GM12878 (cell line): ENCODE data around the gene TNP2. TPM values are rescaled to one million over a fixed set of nuclear protein-coding genes. Genes with fewer than 3 reads are reported as not detected.
A peak's percentile ranks its signal among the peaks of the same experiment; 100 is the strongest.

Experiments
- BHLHE40 ChIP-seq, 2 experiments: fragments of 450-650 bp in 1 of 2; IDR thresholded peaks; 2 replicates each; pipeline ENCODE4 v1.6.1; 2011 to 2017; ENCODE audit warnings: low read depth in 2 of 2, borderline replicate concordance in 1 of 2, improper control_type of control experiment in 1 of 2, low read length in 1 of 2, mild to moderate bottlenecking in 1 of 2
- CHD4 ChIP-seq: fragments of 200-600 bp; sonication (generic); IDR thresholded peaks from 2 replicates; pipeline ENCODE4 v1.6.1; 2016; ENCODE audit warnings: mild to moderate bottlenecking
- CREM ChIP-seq: IDR thresholded peaks from 2 replicates; pipeline ENCODE4 v1.6.1; 2014; ENCODE audit warnings: antibody characterized with exemption, low read depth
- DPF2 ChIP-seq: fragments of 450-650 bp; IDR thresholded peaks from 2 replicates; pipeline ENCODE4 v1.6.1; 2017; ENCODE audit warnings: mild to moderate bottlenecking
- E2F4 ChIP-seq: IDR thresholded peaks from 2 replicates; pipeline ENCODE4 v1.6.1; 2012; ENCODE audit warnings: low read depth, low read length, improper control_type of control experiment
- EP300 ChIP-seq, 2 experiments: fragments of 150-350 bp in 1 of 2; IDR thresholded peaks; 2 replicates each; pipeline ENCODE4 v1.6.1; 2011 to 2012; ENCODE audit warnings: low read depth in 2 of 2, low read length in 2 of 2, borderline replicate concordance in 1 of 2, improper control_type of control experiment in 1 of 2, inconsistent platforms in 1 of 2; ENCODE audit not compliant: control insufficient read depth in 1 of 2
- ESRRA ChIP-seq: IDR thresholded peaks from 2 replicates; pipeline ENCODE4 v1.6.1; 2012; ENCODE audit warnings: mild to moderate bottlenecking, low read length, improper control_type of control experiment
- HDAC6 ChIP-seq: fragments of 200-600 bp; sonication (generic); IDR thresholded peaks from one replicate; pipeline ENCODE4 v1.8.0; 2017; ENCODE audit warnings: antibody characterized with exemption; ENCODE audit not compliant: unreplicated experiment
- JUND ChIP-seq: IDR thresholded peaks from 2 replicates; pipeline ENCODE4 v1.6.1; 2012; ENCODE audit warnings: low read depth, mild to moderate bottlenecking, low read length, improper control_type of control experiment, moderate library complexity
- LARP7 ChIP-seq: fragments of 450-650 bp; IDR thresholded peaks from 2 replicates; pipeline ENCODE4 v1.6.1; 2017; ENCODE audit warnings: mild to moderate bottlenecking
- MTA2 ChIP-seq: fragments of 450-650 bp; IDR thresholded peaks from 2 replicates; pipeline ENCODE4 v1.6.1; 2016; ENCODE audit warnings: low read depth, mild to moderate bottlenecking, moderate library complexity
- MTA3 ChIP-seq: IDR thresholded peaks from 2 replicates; pipeline ENCODE4 v1.6.1; 2012; ENCODE audit warnings: low read length, inconsistent platforms, borderline replicate concordance
- MYB ChIP-seq: fragments of 150-350 bp; IDR thresholded peaks from 2 replicates; pipeline ENCODE4 v1.6.1; 2014; ENCODE audit warnings: mild to moderate bottlenecking, low read depth, low read length, borderline replicate concordance
- NBN ChIP-seq: fragments of 450-650 bp; IDR thresholded peaks from 2 replicates; pipeline ENCODE4 v1.6.1; 2016
- POLR2AphosphoS2 ChIP-seq: IDR thresholded peaks from 2 replicates; pipeline ENCODE4 v1.6.1; 2011; ENCODE audit warnings: low read depth, mild to moderate bottlenecking, low read length, improper control_type of control experiment, moderate library complexity
- POLR2AphosphoS5 ChIP-seq: IDR thresholded peaks from 2 replicates; pipeline ENCODE4 v1.6.1; 2011; ENCODE audit warnings: mild to moderate bottlenecking, low read length, inconsistent platforms
- RAD51 ChIP-seq: fragments of 450-650 bp; IDR thresholded peaks from 2 replicates; pipeline ENCODE4 v1.6.1; 2016; ENCODE audit warnings: moderate library complexity, mild to moderate bottlenecking, inconsistent platforms
- SKIL ChIP-seq: fragments of 450-650 bp; IDR thresholded peaks from 2 replicates; pipeline ENCODE4 v1.6.1; 2017; ENCODE audit warnings: mild to moderate bottlenecking, low read depth, inconsistent platforms; ENCODE audit not compliant: poor library complexity, severe bottlenecking
- SMAD1 ChIP-seq: fragments of 450-650 bp; IDR thresholded peaks from 2 replicates; pipeline ENCODE4 v1.6.1; 2018; ENCODE audit warnings: mild to moderate bottlenecking, low read depth; ENCODE audit not compliant: partially characterized antibody
- SREBF2 ChIP-seq: IDR thresholded peaks from 2 replicates; pipeline ENCODE4 v1.6.1; 2012; ENCODE audit warnings: mild to moderate bottlenecking, low read length
- SUPT20H ChIP-seq: IDR thresholded peaks from 2 replicates; pipeline ENCODE4 v1.6.1; 2011; ENCODE audit warnings: low read depth, mild to moderate bottlenecking, low read length, moderate library complexity, borderline replicate concordance; ENCODE audit not compliant: control insufficient read depth
- TAF1 ChIP-seq: IDR thresholded peaks from 2 replicates; pipeline ENCODE4 v1.6.1; 2011; ENCODE audit warnings: mild to moderate bottlenecking, low read depth, low read length, borderline replicate concordance
- TCF3 ChIP-seq: IDR thresholded peaks from 2 replicates; pipeline ENCODE4 v1.6.1; 2012; ENCODE audit warnings: low read depth, mild to moderate bottlenecking, low read length, borderline replicate concordance; ENCODE audit not compliant: insufficient read depth
- YY1 ChIP-seq: IDR thresholded peaks from 2 replicates; pipeline ENCODE4 v1.6.1; 2011; ENCODE audit warnings: low read depth, mild to moderate bottlenecking, low read length
- ZNF207 ChIP-seq: fragments of 450-650 bp; IDR thresholded peaks from 2 replicates; pipeline ENCODE4 v1.6.1; 2014; ENCODE audit warnings: antibody characterized with exemption, mild to moderate bottlenecking, borderline replicate concordance
- polyA plus RNA-seq, 11 experiments: library from polyadenylated mRNA; depleted of rRNA in 4 of 11; unstranded in 6 of 11; stranded (reverse) in 5 of 11; fragments of >200 nt; fragmentation: Nextera tagmentation in 4 of 11; fragmentation: Illumina TruSeq in 1 of 11; extraction: Ambion mirVana in 4 of 11; extraction: Trizol in 1 of 11; gene quantifications; 1 replicate in 1 of 11; 2 replicates in 10 of 11; pipeline versions ENCODE4 v1.2.1 to v1.2.3, GENCODE V29; 2011 to 2016; ENCODE audit warnings: inconsistent platforms in 2 of 11, missing spikeins in 2 of 11, low read depth in 1 of 11
- total RNA-seq, 4 experiments: library from RNA; depleted of rRNA in 3 of 4; stranded (reverse); fragments of >200 nt in 3 of 4; fragmentation: Illumina TruSeq in 1 of 4; extraction: Trizol in 1 of 4; gene quantifications; 2 replicates each; pipeline versions ENCODE4 v1.2.1 to v1.2.3, GENCODE V29; 2013 to 2021
- TF ChIP-seq, protein P1 (sequence below): fragments of 450-650 bp; IDR thresholded peaks from 2 replicates; pipeline ENCODE4 v1.6.1; 2017; ENCODE audit warnings: mild to moderate bottlenecking

The TNP2 gene
- total and polyA plus RNA-seq, 10 of the 15 experiments (the other 5 are each of a cell fraction or from before 2014, with no cell fraction given): not detected

DNA sequence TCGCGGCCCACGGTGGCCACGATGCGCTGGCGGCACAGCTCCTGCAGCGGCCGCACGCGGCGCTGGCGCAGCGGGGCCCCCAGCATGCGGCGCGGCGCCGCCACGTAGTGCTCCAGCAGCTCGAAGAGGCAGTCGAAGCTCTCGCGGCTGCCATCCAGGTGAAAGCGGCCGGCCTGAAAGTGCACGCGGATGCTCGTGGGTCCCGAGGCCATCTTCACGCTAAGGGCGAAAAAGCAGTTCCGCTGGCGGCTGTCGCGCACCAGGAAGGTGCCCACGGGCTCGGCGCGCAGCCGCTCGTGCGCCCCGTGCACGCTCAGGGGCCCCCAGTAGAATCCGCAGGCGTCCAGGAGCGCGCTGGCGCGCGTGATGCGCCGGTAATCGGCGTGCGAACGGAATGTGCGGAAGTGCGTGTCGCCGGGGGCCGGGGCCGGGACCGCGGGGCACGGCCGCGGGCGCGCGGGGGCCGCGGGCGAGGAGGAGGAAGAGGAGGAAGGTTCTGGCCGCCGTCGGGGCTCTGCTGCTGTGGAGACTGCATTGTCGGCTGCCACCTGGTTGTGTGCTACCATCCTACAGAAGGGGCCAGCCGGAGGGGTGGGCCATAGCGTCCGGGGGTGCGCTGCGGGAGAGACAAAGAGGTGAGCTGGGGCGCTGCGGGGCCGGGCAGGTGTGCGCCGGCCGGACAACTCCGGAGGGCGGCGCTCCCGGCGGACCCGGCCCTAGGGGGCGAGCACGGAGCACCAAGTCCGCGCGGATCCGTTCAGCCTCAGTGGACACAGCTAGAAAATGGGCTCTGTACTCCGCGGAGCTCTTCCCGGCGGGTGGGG is 14.0 kb downstream of the TNP2 start (continued):
- TF ChIP-seq TCF3: no peak; the same call in 1 of the 2 replicates
- no peak for TF ChIP-seq MYB
- TF ChIP-seq YY1: peak; percentile 49; the same call in 1 of the 2 replicates
- TF ChIP-seq ZNF207: no peak
- TF ChIP-seq LARP7: peak; percentile 89; the same call in 1 of the 2 replicates
- no peak; the same call in 1 of the 2 replicates for TF ChIP-seq POLR2AphosphoS2
- TF ChIP-seq NBN: no peak
- peak; percentile 47 to 90; a peak in 3 of 4 replicates for TF ChIP-seq BHLHE40 (IDR thresholded peaks at IDR 0.05; ENCODE audit: borderline replicate concordance in 1 of 2, low read depth in 2 of 2, low read length in 1 of 2)
- no peak for TF ChIP-seq SMAD1
- TF ChIP-seq TAF1: no peak; the same call in 1 of the 2 replicates
- no peak for TF ChIP-seq CHD4
- peak; percentile 63; the same call in 1 of the 2 replicates for TF ChIP-seq DPF2
- TF ChIP-seq EP300 (IDR thresholded peaks at IDR 0.05; ENCODE audit: borderline replicate concordance in 1 of 2, control insufficient read depth in 1 of 2, low read depth in 2 of 2, low read length in 2 of 2): no peak
- TF ChIP-seq SUPT20H: no peak
- no peak for TF ChIP-seq E2F4
- peak; percentile 6; the same call in 1 of the 2 replicates for TF ChIP-seq CREM
- TF ChIP-seq, protein P1, sequence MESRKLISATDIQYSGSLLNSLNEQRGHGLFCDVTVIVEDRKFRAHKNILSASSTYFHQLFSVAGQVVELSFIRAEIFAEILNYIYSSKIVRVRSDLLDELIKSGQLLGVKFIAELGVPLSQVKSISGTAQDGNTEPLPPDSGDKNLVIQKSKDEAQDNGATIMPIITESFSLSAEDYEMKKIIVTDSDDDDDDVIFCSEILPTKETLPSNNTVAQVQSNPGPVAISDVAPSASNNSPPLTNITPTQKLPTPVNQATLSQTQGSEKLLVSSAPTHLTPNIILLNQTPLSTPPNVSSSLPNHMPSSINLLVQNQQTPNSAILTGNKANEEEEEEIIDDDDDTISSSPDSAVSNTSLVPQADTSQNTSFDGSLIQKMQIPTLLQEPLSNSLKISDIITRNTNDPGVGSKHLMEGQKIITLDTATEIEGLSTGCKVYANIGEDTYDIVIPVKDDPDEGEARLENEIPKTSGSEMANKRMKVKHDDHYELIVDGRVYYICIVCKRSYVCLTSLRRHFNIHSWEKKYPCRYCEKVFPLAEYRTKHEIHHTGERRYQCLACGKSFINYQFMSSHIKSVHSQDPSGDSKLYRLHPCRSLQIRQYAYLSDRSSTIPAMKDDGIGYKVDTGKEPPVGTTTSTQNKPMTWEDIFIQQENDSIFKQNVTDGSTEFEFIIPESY: no peak
- TF ChIP-seq SREBF2: no peak
- TF ChIP-seq JUND: no peak
- no peak for TF ChIP-seq MTA2
- no peak for TF ChIP-seq RAD51
- no peak for TF ChIP-seq SKIL
- TF ChIP-seq ESRRA: no peak
- TF ChIP-seq HDAC6: peak; percentile 76
- no peak for TF ChIP-seq MTA3
- peak; percentile 64 for TF ChIP-seq POLR2AphosphoS5
